SU-DHL-6 (cell line): ENCODE data around the gene RFTN2.

Experiments used
- H2AFZ ChIP-seq: fragments of 200-600 bp; sonication (generic); 2 replicates; pipeline ENCODE4 v1.6.1; 2014; ENCODE audit warnings: low read depth, mild to moderate bottlenecking, moderate library complexity, mixed read lengths, antibody characterized with exemption, low read length; ENCODE audit not compliant: severe bottlenecking
- H3F3A ChIP-seq: fragments of 200-600 bp; shearing (Covaris generic); 2 replicates; pipeline ENCODE4 v1.6.0; 2016; ENCODE audit warnings: antibody characterized with exemption, mild to moderate bottlenecking; ENCODE audit not compliant: insufficient read depth
- H3K27ac ChIP-seq: fragments of 200-600 bp; sonication (generic); 2 replicates; pipeline ENCODE4 v1.5.1; 2016; ENCODE audit warnings: low read depth, mild to moderate bottlenecking, low read length, moderate library complexity, mixed read lengths
- H3K27me3 ChIP-seq: fragments of 200-600 bp; sonication (generic), shearing (Covaris generic); 2 replicates; pipeline ENCODE4 v1.6.0; 2014; ENCODE audit warnings: mild to moderate bottlenecking, low read length
- H3K36me3 ChIP-seq: fragments of 200-600 bp; sonication (generic); 2 replicates; pipeline ENCODE4 v1.6.1; 2014; ENCODE audit warnings: mild to moderate bottlenecking, low read length, mixed read lengths
- H3K4me2 ChIP-seq: fragments of 300-600, 200-600 bp; shearing (Covaris generic), sonication (generic); 2 replicates; pipeline ENCODE4 v1.6.0; 2014; ENCODE audit warnings: low read length, low read depth, mild to moderate bottlenecking; ENCODE audit not compliant: poor library complexity, severe bottlenecking
- H3K4me3 ChIP-seq: fragments of 200-600 bp; sonication (generic); 2 replicates; pipeline ENCODE4 v1.5.1; 2014; ENCODE audit warnings: antibody characterized with exemption, low read length, mild to moderate bottlenecking, mixed read lengths; ENCODE audit not compliant: insufficient read depth, poor library complexity, severe bottlenecking
- H3K79me2 ChIP-seq: fragments of 200-600 bp; sonication (generic); 2 replicates; pipeline ENCODE4 v1.6.1; 2014; ENCODE audit warnings: mild to moderate bottlenecking, low read length, moderate library complexity; ENCODE audit not compliant: insufficient read depth
- H3K9ac ChIP-seq: fragments of 200-600 bp; sonication (generic); 2 replicates; pipeline ENCODE4 v1.7.0; 2014; ENCODE audit warnings: mild to moderate bottlenecking, low read length
- H3K9me2 ChIP-seq: fragments of 200-600 bp; sonication (generic); replicated peaks from 2 replicates; pipeline ENCODE4 v1.6.1; 2014; ENCODE audit warnings: low read length; ENCODE audit not compliant: insufficient read depth
- H3K9me3 ChIP-seq: fragments of 200-600 bp; sonication (generic); 2 replicates; pipeline ENCODE4 v1.6.1; 2014; ENCODE audit warnings: low read length, mixed read lengths; ENCODE audit not compliant: insufficient read depth
- H4K20me1 ChIP-seq: fragments of 200-600 bp; sonication (generic); 2 replicates; pipeline ENCODE4 v1.6.1; 2014; ENCODE audit warnings: low read depth, mild to moderate bottlenecking, antibody characterized with exemption, low read length, moderate library complexity, mixed read lengths
- EZH2phosphoT487 ChIP-seq: fragments of 200-600 bp; sonication (generic), shearing (Covaris generic); conservative IDR thresholded peaks from 2 replicates; pipeline ENCODE4 v1.6.1; 2018; ENCODE audit warnings: mild to moderate bottlenecking, antibody characterized with exemption, low read length, moderate library complexity, mixed read lengths
- TF ChIP-seq, protein P1 (sequence below): fragments of 200-600 bp; sonication (generic); IDR thresholded peaks from one replicate; pipeline ENCODE4 v1.5.1; 2017; ENCODE audit warnings: antibody characterized with exemption, mild to moderate bottlenecking, low read length, moderate library complexity; ENCODE audit not compliant: insufficient read depth, poor library complexity, severe bottlenecking

RFTN2 gene

DNA sequence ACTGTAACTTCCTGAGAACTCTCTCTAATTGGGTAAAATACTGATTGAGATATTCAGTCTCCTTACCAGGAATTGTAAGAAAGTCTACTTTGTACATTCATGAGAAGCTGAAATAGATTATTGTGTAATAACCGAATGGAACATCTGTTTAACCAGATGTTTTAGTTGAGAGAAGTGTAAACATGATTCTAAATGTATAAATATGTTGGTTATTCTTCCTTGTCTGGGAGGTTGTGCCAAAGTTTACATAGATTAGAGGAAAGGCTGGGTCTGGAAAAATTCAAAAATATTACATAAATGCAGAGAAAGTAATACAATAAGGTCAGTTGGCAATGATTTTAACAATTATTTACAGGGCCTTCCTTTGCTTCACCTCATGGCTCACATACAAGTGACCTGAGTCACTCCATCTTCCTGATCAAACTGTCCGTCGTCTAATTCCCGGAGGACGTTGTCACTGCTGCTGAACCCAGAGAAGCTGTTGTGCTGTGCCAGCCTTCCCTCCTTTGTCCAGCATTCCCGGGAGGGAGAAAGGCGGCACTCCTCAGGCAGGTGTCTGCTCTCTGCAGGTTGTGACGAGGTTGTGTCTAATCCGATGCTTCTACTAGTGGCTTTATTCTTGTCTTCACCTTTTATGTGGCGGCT, 103.6 kb downstream of the RFTN2 start:
- H3F3A ChIP-seq, result peaks cover 13% of the 10 kb centered on the region; the same call in 1 of the 2 replicates
- no peak overlapping the region for H3K9ac ChIP-seq
- H3K36me3 ChIP-seq, result 0 out of 2 replicates have a peak, but pooled peaks cover 2% of the 10 kb centered on the region
- no peaks in the 10 kb centered on the region for H3K79me2 ChIP-seq
- no peak overlapping the region for H3K4me2 ChIP-seq
- H3K27me3 ChIP-seq, result no peaks in the 10 kb centered on the region
- no peak overlapping the region for H3K27ac ChIP-seq
- H3K9me3 ChIP-seq, result peaks cover 5% of the 10 kb centered on the region; the same call in 1 of the 2 replicates
- H2AFZ ChIP-seq, result no peak overlapping the region
- no peak overlapping the region for H3K4me3 ChIP-seq
- H3K9me2 ChIP-seq, result no peaks in the 10 kb centered on the region
- TF ChIP-seq, protein P1, sequence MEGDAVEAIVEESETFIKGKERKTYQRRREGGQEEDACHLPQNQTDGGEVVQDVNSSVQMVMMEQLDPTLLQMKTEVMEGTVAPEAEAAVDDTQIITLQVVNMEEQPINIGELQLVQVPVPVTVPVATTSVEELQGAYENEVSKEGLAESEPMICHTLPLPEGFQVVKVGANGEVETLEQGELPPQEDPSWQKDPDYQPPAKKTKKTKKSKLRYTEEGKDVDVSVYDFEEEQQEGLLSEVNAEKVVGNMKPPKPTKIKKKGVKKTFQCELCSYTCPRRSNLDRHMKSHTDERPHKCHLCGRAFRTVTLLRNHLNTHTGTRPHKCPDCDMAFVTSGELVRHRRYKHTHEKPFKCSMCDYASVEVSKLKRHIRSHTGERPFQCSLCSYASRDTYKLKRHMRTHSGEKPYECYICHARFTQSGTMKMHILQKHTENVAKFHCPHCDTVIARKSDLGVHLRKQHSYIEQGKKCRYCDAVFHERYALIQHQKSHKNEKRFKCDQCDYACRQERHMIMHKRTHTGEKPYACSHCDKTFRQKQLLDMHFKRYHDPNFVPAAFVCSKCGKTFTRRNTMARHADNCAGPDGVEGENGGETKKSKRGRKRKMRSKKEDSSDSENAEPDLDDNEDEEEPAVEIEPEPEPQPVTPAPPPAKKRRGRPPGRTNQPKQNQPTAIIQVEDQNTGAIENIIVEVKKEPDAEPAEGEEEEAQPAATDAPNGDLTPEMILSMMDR, result no peak
- no peak for TF ChIP-seq EZH2phosphoT487
- no peaks in the 10 kb centered on the region for H4K20me1 ChIP-seq

DNA sequence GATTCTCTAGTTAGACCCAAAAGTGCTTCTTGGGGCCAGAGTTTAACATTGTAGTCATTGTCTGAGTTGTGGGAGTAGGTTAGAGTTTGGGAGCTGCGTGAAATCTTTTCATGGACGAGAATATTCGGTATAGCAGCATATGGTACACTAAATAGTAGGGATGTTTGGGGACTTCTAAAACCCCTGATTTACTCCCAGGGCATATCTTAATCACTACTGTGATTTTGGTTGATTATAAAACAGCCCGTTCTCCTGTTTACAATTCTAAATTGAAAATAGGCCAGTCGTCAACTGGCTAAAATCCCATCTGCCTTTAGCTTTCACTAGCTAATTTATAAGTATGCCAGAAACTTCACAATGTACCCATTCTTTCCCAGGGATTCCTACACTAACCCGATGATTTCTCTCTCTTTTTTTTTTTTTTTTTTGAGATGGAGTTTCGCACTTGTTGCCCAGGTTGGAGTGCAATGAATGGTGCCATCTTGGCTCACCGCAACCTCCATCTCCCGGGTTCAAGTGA, 115.2 kb downstream of the RFTN2 start:
- H3K27ac ChIP-seq, result no peak overlapping the region
- H3K4me2 ChIP-seq, result no peak overlapping the region
- peaks cover 3% of the 10 kb centered on the region; the same call in 1 of the 2 replicates for H3K36me3 ChIP-seq
- H3F3A ChIP-seq, result no peaks in the 10 kb centered on the region
- no peaks in the 10 kb centered on the region for H3K9me2 ChIP-seq
- H3K27me3 ChIP-seq, result no peaks in the 10 kb centered on the region
- H3K4me3 ChIP-seq, result no peak overlapping the region
- H2AFZ ChIP-seq, result no peak overlapping the region
- H3K79me2 ChIP-seq, result no peaks in the 10 kb centered on the region
- H3K9me3 ChIP-seq, result no peaks in the 10 kb centered on the region
- TF ChIP-seq, protein P1, result no peak
- TF ChIP-seq EZH2phosphoT487, result no peak
- H3K9ac ChIP-seq, result no peak overlapping the region
- H4K20me1 ChIP-seq, result no peaks in the 10 kb centered on the region

DNA sequence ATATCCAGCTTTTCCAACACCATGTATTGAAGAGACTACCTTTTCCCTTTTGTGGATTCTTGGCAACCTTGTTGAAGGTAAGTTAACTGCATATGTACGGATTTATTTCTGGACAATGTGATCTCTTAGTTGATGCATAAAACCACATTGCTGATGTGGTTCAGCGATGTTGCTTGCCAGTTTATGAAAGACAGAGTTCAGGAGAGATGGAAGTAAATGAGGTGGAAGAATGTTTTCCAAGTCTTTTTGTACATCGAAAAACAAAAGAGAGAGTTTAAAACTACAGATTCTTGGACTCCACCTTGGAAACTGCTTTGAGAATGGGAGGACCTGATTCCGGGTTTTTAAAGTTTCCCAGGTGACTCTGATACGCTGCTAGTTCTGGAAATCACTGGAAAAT, 115.7 kb downstream of the RFTN2 start:
- H3K4me3 ChIP-seq, result no peak overlapping the region
- no peaks in the 10 kb centered on the region for H4K20me1 ChIP-seq
- no peak overlapping the region for H3K4me2 ChIP-seq
- no peak overlapping the region for H3K9ac ChIP-seq
- no peaks in the 10 kb centered on the region for H3F3A ChIP-seq
- no peak overlapping the region for H2AFZ ChIP-seq
- no peak overlapping the region for H3K27ac ChIP-seq
- H3K36me3 ChIP-seq, result peaks cover 3% of the 10 kb centered on the region; the same call in 1 of the 2 replicates
- H3K9me2 ChIP-seq, result no peaks in the 10 kb centered on the region
- H3K79me2 ChIP-seq, result no peaks in the 10 kb centered on the region
- H3K27me3 ChIP-seq, result no peaks in the 10 kb centered on the region
- no peaks in the 10 kb centered on the region for H3K9me3 ChIP-seq
- TF ChIP-seq, protein P1, result no peak
